ENCODE results near the gene SMURF1.

Gene SMURF1

DNA sequence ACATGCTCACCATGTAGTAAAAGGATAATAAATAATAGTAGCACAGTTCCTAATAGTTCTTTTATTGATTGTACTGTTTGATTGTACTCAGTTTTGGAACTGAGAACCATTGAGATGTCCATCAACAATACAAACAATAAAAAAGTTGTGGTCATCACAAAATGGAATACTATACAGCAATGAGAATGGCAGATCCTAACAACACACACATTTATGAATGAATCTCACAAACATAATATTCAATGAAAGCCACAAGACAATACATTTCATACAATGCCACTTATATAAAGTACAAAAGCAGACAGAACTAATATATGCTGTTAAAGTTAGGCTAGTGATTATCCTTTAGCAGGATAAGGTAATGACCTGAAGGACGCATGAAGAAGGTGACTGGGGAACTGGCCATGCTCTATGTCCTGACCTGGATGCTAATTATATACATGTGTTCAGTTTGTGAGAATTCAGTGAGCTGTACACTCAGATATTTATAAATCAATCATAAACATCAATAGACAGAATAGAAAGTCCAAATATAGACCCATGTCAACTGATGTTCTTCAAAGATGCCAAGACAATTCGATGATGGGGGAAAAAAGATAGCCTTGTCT is 70.0 kb downstream of the SMURF1 start:
- no peak overlapping the region for H3K4me3 Mint-ChIP-seq
- peaks cover 2% of the 10 kb centered on the region for H3K4me1 Mint-ChIP-seq
- H3K27me3 Mint-ChIP-seq (ENCODE audit: low read depth, poor library complexity) = no peaks in the 10 kb centered on the region
- H3K9me3 Mint-ChIP-seq = no peaks in the 10 kb centered on the region
- TF ChIP-seq, protein P1, sequence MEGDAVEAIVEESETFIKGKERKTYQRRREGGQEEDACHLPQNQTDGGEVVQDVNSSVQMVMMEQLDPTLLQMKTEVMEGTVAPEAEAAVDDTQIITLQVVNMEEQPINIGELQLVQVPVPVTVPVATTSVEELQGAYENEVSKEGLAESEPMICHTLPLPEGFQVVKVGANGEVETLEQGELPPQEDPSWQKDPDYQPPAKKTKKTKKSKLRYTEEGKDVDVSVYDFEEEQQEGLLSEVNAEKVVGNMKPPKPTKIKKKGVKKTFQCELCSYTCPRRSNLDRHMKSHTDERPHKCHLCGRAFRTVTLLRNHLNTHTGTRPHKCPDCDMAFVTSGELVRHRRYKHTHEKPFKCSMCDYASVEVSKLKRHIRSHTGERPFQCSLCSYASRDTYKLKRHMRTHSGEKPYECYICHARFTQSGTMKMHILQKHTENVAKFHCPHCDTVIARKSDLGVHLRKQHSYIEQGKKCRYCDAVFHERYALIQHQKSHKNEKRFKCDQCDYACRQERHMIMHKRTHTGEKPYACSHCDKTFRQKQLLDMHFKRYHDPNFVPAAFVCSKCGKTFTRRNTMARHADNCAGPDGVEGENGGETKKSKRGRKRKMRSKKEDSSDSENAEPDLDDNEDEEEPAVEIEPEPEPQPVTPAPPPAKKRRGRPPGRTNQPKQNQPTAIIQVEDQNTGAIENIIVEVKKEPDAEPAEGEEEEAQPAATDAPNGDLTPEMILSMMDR (IDR thresholded peaks at IDR 0.05) = no peak
- no peak for DNase-seq
- no peak overlapping the region for H3K27ac Mint-ChIP-seq
- H3K36me3 Mint-ChIP-seq (ENCODE audit: low read depth) = peaks cover 14% of the 10 kb centered on the region

DNA sequence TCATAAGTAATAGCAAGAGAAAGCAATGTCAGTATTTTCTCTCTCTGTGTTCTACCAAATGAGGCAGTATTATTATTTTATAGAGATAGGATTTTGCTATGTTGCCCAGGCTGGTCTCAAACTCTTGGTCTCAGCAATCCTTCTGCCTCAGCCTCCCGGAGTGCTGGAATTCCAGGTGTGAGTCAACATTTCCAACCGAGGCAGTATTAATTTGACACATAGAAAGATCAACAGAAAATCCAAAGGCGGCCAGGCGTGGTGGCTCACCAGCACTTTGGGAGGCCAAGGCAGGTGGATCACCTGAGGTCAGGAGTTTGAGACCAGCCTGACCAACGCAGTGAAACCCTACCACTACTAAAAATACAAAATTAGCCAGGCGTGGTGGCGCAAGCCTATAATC is 71.8 kb downstream of the SMURF1 start:
- DNase-seq = no peak
- no peaks in the 10 kb centered on the region for H3K27me3 Mint-ChIP-seq (ENCODE audit: low read depth, poor library complexity)
- H3K27ac Mint-ChIP-seq = no peak overlapping the region
- H3K36me3 Mint-ChIP-seq (ENCODE audit: low read depth) = peaks cover 14% of the 10 kb centered on the region
- no peaks in the 10 kb centered on the region for H3K9me3 Mint-ChIP-seq
- no peak overlapping the region for H3K4me3 Mint-ChIP-seq
- H3K4me1 Mint-ChIP-seq = no peaks in the 10 kb centered on the region
- TF ChIP-seq, protein P1 (IDR thresholded peaks at IDR 0.05) = no peak

DNA sequence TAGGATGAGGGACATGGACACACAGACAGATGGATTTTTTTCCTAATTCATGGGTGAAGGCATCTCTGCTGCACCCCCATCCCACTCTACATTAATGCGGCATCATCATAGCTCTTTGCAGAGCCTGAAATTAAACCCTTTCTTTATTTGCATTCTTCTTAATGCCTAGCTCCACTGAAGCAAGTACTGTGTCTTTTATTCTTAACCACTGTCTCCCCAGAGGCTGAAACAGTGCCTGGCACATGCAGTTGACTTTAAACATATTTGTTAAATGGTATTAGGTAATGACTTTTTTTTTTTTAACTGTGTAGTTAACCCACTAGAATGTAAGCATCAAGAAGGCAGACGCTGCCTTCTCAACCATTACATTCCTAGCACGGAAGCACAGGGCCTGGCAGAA is 73.5 kb downstream of the SMURF1 start:
- no peak for DNase-seq

DNA sequence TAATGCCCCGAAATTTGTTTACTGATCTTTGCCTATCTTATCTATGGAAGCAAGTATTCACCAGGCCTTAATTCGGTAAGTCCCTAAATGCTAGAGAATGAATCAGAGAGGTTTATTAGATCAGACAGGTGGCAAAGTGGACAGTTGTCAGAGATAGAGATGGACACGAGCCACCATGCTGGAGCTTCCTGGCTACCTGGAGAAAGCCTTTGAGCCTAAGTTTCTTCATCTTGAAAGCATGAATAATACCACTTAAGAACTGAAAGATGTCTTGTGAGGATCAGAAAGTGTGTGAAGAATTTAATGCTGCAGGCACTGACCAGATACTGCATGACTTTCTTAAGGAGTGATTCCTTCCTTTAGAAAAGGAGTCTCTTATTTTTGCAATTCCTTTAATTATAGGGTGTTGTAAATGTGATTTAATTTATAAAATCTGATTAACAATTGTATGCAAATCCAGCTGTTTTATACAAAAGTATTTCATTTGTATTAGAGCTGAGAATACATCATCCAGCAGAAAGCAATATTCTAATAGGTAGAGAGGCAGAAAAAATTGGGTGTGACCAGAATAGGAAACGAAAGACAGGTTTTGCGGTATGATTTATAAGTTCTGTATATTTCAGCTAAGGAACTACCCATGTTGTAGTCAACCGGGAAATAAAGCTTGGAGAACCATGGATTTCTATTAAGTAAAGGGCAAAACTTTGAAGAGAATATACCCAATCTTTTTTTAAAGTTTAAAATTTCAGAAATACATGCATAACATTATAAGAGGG is 82.7 kb downstream of the SMURF1 start:
- DNase-seq = no peak
- no peaks in the 10 kb centered on the region for H3K4me1 Mint-ChIP-seq
- TF ChIP-seq, protein P1 (IDR thresholded peaks at IDR 0.05) = no peak
- no peak overlapping the region for H3K27ac Mint-ChIP-seq
- no peaks in the 10 kb centered on the region for H3K27me3 Mint-ChIP-seq (ENCODE audit: low read depth, poor library complexity)
- peaks cover 26% of the 10 kb centered on the region for H3K36me3 Mint-ChIP-seq (ENCODE audit: low read depth)
- H3K9me3 Mint-ChIP-seq = no peaks in the 10 kb centered on the region
- H3K4me3 Mint-ChIP-seq = no peak overlapping the region

More for the DNA sequence above, 73.5 kb downstream of the SMURF1 start:
- Mint-ChIP-seq H3K4me3 (no peak overlapping the region), H3K36me3 (ENCODE audit: low read depth) (peaks cover 11% of the 10 kb centered on the region), H3K4me1 (no peaks in the 10 kb centered on the region), H3K9me3 (no peaks in the 10 kb centered on the region), H3K27ac (no peak overlapping the region), H3K27me3 (ENCODE audit: low read depth, poor library complexity) (no peaks in the 10 kb centered on the region)
- TF ChIP-seq, protein P1 (IDR thresholded peaks at IDR 0.05) = no peak

DNA sequence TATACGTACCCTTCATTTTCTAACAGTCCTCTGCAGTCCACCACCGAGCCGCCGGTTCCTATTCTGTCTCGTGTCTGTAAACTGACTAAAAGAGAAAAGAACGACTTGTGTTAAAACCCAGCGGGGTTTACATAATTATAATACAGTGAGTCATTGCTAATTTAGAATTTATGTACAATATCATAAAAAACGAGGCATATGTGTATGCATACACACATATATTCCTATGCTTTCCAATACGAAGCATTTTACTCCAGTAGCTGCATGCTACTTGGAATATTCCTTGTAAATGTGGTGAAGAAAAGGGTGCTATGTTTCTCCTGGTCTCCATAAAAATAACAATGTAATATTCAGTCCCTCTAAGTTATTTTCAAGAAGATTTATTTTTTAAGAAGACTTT is 89.1 kb downstream of the SMURF1 start:
- no peak for DNase-seq
- TF ChIP-seq, protein P1 (IDR thresholded peaks at IDR 0.05) = no peak
- no peak overlapping the region for H3K4me3 Mint-ChIP-seq
- H3K27me3 Mint-ChIP-seq (ENCODE audit: low read depth, poor library complexity) = peaks cover 2% of the 10 kb centered on the region
- no peaks in the 10 kb centered on the region for H3K4me1 Mint-ChIP-seq
- H3K36me3 Mint-ChIP-seq (ENCODE audit: low read depth) = peaks cover 63% of the 10 kb centered on the region
- H3K9me3 Mint-ChIP-seq = no peaks in the 10 kb centered on the region
- no peak overlapping the region for H3K27ac Mint-ChIP-seq

DNA sequence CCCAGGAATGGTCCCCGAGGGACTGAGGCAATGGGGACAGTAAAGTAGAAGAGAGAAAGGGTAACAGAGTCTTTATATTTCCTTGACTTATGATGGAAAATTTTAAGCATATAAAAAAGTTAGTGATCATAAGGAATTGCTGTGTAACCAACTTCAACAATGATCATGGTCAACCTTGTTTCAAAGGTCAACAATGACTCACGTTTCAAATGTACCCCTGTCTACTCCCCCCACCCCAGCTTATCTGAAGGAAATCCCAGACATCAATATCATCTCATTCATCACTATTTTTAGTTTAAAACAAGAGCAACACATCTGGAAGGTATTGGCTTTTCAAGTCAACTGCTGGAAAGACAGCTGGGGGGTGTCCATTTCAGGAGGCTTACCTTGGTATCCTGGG is 92.9 kb downstream of the SMURF1 start:
- H3K4me1 Mint-ChIP-seq = no peaks in the 10 kb centered on the region
- H3K9me3 Mint-ChIP-seq = no peaks in the 10 kb centered on the region
- H3K27ac Mint-ChIP-seq = no peak overlapping the region
- no peak overlapping the region for H3K4me3 Mint-ChIP-seq
- H3K36me3 Mint-ChIP-seq (ENCODE audit: low read depth) = peaks cover 68% of the 10 kb centered on the region
- peaks cover 2% of the 10 kb centered on the region for H3K27me3 Mint-ChIP-seq (ENCODE audit: low read depth, poor library complexity)
- DNase-seq = no peak
- TF ChIP-seq, protein P1 (IDR thresholded peaks at IDR 0.05) = no peak
